HG03108 (cell line): ENCODE results near the gene ERO1B.

Source experiments
- ATAC-seq: cut with Tn5 transposase; IDR thresholded peaks from one replicate; pipeline ENCODE4 v1.9.1; 2021; ENCODE audit warnings: moderate library complexity; ENCODE audit not compliant: unreplicated experiment

ERO1B gene

DNA sequence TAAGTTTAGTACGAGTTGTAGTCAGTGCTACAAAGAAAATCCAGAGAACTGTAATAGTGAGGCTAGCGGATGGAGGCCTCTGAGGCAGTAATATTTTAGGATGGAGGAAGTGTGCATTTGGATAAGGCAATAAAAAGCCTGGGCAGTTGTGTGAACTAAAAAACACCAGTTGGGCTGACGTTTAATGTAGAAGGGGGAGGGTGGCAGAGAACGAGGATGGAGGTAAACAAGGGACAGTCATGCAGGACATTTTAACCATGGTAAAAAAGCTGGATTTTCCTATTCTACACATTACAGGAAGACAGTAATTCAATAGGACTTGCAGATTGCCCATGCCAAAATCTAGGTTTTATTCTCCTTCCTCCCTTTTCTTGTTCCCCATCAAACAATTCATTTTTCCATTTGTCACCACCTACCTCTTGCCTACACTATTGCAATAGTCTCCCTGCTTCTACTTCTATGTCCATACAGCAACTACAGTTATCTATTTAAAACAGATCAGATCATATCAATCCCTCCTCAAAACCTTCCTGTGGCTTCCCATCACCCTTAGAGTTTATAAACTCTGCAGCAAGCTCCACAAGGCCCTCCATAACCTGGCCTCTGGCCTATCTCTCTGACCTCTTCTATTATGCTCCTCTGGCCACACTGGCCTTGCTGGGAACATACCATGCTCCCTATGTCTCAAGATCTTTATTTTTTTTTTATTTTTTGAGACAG lies 27.7 kb downstream of the ERO1B start:
- ATAC-seq: no peak

DNA sequence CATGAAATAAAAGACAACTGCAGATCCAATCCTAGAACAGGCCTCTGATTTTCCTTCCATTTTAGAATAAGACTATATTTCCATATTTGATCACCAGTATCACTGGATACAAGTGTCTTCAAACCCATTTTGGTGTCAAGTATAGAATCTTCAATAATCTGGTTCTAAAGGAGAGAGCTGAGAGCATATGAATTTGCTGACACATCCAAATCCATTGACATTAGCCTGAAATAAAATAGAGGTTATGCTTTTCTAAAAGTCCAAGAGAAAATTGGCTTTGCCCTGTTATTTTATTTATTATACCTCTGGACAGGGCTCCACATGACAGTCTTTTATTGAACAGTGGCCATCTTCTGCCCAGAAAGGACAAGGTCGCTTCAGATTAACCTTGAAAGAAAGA lies 28.6 kb downstream of the ERO1B start:
- no peak for ATAC-seq

DNA sequence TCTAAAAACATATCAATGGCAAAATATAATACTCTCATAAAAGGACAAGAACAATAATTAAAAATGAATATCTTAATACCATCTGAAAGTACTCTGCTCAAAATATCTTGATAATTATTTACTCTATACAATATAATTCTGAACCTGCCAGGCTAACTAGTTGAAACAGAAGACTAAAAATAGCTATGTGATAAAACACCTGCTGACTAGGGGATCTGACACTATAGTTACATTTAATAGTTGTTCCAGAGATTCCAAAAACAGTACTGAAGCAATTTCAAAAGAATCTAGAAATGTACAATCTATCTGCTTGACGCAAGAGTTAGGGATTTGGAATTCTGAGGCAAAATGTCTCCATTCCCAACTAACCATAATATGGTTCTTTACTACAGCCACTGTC lies 30.2 kb downstream of the ERO1B start:
- ATAC-seq: no peak

DNA sequence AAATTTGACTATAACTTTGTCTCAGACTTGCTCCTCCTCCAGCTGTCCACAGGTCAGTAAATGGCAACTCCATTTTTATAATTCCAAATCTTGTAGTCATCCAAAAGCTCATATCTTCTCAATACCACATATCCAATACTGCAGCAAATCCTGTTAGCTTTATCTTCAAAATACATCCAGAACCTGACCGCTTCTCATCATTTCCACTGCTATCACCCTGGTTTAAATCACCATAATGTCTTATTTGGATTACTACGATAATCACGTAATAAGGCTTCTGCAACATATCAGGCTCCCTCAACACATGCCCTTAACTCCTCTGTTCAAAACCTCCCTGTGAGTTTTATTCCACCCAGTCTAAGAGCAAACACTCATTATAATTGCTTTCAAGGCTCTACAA lies 34.5 kb downstream of the ERO1B start:
- no peak for ATAC-seq

DNA sequence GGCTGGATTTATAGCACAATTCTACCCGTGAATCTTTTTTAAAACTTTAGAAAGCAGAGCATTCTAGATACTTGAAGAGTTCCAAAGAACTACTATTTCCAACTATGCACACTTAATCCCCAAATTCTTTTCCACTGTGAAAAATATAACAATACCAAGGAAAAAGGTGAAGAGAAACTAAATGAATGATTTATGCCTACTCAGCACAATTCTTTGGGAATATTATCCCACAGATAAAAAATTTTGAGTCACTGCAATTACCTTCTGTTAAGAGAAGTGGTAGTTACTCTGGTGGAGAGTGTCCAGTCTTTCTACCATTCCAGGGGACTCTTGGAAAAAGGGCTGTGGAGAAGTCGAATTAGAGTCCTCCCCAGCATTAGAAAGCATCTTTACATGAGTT lies 39.2 kb downstream of the ERO1B start:
- no peak for ATAC-seq

DNA sequence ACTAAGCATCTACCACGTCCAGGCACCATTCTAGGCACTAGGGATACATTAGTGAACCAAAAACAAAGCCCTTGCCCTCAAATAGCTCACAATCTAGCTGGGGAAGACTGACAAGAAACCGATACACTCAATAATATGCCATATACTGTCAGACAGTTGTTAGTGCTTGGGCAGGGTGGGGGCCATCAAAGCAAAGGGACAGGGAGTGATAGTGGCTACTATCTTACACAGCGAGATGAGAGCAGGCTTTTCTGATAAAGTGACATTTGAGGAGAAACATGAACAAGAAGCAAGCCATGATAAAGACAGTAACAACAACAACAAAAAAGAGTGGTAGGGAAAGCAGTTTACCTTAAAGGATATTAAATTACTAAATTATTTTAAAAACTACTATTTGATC lies 41.1 kb downstream of the ERO1B start:
- no peak for ATAC-seq

DNA sequence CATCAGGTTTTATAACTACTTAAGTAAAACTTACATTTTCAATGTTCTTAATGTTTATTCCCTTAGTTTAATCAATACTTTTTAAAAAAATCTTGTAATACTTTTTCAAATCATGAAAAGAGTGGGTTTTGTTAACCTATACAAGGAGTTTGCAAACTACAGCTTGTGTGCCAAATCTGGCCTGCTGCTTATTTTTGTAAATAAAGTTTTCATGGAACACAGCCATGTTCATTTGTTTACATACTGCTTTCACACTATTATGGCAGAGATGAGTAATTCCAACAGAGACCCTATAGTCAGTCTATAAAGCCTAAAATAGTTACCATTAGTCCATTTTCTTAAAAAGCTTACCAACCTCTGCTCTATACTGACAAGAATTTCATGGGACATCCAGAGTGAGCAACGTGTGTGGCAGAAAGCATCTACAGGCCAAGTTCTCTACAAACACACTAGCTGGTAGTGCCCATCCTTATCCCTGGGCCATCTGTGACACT lies 42.6 kb downstream of the ERO1B start:
- ATAC-seq: no peak

DNA sequence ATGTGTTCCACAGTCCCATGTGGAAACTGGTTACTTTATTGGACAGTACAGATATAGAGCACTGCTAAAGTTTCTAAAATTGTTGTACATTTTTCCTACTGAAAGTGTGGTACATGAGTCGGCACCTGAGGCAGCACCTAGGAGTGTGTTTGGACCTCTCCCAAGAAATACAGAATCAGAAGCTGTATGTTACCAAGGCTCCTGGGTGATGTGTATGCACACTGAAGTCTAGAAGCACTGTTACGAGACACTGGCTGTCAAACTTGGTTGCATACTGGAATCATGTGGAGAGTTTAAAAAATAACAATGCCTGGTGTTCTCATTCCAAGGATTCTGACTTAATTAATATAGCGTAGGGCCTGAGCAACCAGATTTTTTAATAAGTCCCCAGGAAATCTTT lies 46.6 kb downstream of the ERO1B start:
- ATAC-seq: no peak

DNA sequence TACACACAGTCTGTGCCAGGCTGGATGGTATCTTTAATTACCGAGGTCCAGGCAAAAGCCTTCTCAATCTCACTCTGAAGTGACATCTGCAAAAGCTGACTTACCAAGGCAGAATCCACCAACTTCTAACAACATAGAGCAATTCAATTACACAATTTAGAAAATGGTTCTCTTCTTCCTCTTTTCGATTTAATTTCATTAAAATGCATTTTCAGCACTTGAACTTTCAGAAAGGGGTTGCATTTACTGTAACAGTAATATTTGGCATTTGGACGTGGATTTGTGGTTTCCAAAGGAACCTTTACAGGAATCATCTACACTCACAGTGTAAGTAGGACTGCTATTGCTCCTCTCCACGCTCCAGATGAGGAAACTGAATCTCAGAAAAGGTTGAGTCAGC lies 53.3 kb downstream of the ERO1B start:
- no peak for ATAC-seq

DNA sequence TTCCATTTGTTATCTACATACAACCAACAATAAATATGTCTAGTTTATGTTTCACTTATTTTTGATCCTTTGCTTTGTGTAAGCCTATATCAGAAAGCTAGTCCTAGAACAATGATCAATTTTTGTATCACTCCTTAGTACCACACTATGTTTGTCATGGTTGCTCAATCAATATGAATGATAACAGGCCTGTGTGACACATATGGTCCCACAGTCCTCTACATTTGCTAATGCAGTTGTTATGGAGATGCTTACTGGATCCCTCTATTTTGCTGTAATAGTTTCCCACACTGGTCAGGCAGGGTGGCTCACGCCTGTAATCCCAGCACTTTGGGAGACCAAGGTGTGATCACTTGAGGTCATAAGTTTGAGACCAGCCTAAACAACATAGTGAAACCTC lies 59.1 kb downstream of the ERO1B start:
- ATAC-seq: no peak

DNA sequence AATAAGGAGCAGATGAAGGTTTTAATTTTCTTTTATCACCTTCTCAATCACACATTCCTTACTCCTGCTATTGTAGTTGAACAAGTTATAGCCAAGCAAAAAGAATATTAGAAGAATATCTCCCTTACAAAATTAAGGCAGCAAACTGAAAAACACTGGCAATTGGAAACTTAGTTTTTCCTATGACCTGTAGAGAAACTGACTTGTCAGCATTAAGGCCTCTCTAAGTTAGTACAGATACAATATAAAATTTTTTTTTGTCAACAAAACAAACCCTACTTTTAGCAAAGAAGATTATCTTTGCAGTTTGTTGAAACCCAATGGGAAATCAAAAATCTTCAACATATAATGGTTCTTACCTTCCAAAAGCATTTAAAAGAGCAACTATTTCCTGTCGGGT lies 61.3 kb downstream of the ERO1B start:
- no peak for ATAC-seq

DNA sequence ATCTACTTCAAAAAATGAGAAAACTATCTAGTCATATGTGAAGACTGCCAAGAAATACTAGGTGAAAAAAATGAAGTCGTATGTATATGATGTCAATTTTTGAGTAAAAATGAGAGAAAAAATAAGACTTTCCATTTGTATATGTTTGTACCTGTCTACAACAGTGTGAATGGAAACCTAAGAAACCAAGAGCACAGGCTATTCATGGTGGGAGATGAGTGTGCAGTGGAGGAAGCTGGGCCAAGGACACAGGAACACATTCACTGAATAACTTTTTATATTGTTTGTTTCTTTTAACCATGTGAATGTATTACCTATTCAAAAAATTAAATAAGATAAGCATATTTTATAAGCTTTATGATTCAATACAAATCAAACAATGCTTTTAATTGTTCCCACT lies 67.0 kb downstream of the ERO1B start:
- ATAC-seq: no peak

DNA sequence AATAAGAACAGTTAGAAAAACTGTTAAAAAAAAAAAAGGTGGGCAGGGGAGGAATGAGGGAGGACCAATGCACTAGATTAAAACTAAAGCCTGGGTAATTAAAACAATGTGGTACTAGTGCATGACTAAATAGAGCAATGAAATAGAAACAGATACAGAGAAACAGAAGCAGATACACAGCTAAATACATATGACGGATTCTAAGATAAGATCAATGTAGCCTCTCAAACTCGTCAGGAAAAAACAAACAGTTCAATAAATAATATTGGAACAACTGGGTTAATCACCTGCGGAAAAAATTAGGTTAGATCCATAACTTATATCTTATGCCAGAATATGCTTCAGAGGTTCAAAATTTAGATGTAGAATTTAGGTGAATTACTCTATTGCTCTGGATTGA lies 68.2 kb downstream of the ERO1B start:
- no peak for ATAC-seq

DNA sequence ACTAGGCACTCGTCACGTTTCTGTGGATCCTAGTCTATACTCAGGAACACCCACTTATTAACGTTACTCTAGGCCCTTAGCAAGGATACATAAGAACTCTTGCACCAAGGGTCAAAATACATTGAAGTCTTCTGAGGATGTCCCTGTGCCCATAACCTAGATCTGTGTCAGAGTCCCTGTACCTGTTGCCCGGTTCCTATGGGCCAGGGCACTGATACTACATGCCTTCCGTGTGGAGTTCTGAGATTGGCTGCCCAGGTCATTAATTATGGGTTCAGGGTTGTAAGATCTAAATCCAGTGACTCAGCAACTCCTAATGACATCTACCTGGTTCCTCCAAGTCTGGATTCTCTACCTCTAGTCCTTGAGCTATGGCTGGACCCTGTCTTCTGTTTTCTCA lies 69.9 kb downstream of the ERO1B start:
- no peak for ATAC-seq

DNA sequence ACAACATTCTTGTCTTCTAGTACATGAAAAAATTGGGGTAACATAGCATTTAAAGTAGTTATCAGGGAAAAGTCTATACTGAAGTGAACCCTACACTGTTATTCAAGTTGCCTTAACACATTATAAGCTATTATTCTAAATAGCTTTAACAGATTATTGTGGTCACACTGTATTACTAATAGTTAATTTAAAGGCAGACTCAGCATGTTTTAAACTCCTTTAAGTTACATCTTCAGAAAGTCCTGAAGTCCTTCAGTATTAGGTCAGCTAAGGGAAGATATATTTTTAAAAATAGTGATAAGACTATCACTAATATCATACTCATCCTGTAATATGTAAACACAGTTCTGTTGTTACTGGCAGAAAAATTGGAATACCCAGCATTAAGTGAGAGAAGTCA lies 72.0 kb downstream of the ERO1B start:
- no peak for ATAC-seq

DNA sequence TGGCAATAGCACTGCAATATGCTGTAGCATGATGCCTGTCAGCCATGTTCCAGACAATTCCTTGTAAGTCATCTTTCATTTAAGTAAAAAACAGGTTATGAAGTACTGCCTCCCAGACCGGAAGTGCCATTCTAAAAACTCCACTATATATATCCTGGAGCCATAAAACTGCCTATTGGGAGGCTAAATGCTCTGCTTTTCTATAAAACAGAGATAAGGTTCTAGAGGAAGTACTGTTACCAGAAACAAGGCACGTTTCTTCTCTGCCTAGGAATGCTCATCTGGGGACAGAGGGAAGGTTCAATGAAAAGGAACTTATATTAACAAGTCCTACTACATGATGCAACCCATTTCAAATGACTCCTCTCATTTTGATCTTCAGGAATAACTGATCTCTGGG lies 72.6 kb downstream of the ERO1B start:
- no peak for ATAC-seq

DNA sequence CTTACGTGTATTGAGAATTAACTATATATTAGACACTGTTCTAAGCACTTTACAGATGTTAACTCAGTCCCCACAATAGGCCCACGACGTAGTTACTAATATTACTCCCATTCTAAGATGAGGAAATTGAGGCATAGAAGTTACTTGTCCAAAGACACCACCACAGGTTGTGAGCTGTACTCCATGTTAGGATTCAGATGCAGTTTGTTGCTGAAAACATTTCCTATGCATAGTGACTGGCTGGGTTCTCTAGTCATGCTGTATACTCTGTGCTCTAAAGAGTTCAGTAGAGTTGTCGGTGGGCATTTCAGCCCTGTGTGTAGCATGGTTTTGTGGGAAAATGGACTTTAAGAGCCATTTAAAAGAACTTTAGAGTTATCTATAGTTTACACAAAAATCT lies 74.2 kb downstream of the ERO1B start:
- no peak for ATAC-seq

DNA sequence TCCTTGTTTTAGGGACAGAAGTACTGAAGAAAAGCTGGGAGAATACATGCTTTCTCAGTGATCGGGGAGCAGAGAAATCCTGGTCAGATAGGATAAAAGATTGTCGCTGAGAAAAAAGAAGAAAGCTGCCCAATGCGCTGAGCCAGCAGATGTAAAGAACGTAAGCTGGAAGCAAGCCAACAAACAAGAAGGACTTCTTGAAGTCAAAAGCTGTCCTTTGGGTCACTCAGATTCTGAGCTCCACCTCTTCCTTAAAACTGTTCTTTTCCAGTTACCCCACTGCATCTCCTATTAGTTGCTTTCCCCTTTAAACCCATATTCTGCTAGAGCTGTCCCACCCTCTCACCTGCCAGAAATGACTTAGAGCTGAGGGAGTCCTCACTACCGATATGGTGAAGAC lies 74.6 kb downstream of the ERO1B start:
- no peak for ATAC-seq

DNA sequence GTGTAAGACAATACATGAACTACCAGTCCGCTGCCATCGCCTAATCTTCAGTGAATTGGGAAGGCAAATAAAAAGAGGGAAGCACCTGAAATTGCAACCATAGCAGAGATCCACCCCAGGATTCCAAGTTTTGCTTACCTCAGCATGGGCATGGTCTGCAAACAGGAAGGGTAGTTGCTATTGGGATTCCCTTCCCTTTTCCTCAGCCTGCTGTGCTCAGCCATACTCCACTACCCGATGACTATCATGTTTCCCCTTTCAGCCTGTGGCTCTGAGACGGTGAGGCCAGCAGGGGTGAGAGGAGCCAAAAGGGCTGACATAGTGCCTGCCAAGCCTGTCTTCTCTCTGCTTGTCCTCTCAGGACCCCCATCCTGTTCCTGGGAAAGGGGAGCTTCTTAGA lies 75.2 kb downstream of the ERO1B start:
- no peak for ATAC-seq

DNA sequence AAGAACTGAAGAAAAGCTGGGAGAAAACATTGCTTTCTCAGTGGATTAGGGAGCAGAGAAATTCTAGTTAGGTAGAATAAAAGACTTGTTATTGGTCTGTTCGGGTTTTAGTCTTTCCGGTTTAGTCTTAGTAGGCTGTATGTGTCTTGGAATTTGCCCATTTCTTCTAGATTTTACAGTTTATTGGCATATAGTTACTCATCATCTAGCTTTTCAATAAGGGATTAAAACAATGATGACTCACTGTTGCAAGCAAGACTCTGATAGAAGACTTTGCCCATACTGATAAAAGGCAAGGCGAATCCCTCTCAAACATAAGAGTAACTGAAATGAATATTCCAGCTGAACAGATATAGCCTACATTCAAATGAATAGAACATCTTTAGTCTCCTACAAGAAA lies 77.1 kb downstream of the ERO1B start:
- ATAC-seq: no peak

DNA sequence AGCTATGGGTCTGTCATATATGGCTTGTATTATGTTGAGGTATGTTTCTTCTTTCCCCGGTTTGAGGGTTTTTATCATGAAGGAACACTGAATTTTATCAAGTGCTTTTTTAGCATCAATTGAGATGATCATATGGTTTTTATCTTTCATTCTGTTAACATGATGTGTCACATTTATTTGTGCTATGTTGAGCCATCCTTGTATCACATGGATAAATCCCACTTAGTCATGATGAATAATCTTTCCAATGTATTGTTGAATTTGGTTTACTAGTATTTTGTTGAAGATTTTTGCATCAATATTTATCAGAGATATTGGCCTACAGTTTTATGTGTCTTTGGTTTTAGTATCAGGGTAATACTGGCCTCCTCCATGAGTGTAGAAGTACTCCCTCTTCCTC lies 77.7 kb downstream of the ERO1B start:
- ATAC-seq: no peak

DNA sequence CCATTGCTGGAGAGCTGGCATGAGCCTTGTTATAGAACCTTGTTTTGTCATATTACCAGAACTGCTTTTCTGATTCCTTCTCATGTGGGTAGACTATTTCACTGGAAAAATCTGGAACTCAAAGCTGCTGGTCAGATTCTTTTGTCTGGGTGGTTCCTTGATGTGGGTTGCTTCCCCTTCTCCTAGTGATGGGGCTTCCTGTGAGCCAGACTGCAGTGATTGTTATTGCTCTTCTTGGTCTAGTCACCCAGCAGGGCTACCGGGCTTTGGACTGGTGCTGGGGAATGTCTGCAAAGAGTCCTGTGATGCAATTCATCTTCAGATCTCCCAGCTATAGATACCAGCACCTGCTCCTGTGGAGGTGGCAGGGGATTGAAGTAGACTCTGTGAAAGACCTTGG lies 80.0 kb downstream of the ERO1B start:
- no peak for ATAC-seq

DNA sequence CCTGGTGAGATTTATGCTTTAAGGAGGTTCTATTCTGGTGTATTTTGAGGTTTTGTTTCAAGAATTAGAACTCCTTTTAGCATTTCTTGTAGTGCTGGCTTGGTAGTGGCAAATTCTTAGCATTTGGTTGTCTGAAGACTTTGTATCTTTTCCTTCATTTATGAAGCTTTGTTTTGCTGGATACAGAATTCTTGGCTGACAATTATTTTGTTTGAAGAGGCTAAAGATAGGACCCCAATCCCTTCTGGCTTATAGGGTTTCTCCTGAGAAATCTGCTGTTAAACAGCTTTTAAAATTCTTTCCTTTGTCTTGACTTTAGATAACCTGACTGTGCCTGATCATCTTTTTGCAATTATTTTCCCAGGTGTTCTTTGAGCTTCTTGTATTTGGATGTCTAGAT lies 80.8 kb downstream of the ERO1B start:
- ATAC-seq: no peak
